NCI-H2107 (cell line): ENCODE data around the gene RBM18.

Experiments used
- DNase-seq: peaks from one replicate; lab custom pipeline; 2025; lab: John Stamatoyannopoulos, UW

The RBM18 gene

GRCh38 chr9:122264360-122265148, at the start of gene RBM18, which contains the start of gene MRRF:
RBM18 (minus strand) TSS chr9:122264840; CDS start chr9:122261492, 3,348 bp downstream.
MRRF (plus strand) TSS chr9:122264882; CDS start chr9:122270892, 6,010 bp downstream.
- DNase-seq, result peak; percentile 80

DNA sequence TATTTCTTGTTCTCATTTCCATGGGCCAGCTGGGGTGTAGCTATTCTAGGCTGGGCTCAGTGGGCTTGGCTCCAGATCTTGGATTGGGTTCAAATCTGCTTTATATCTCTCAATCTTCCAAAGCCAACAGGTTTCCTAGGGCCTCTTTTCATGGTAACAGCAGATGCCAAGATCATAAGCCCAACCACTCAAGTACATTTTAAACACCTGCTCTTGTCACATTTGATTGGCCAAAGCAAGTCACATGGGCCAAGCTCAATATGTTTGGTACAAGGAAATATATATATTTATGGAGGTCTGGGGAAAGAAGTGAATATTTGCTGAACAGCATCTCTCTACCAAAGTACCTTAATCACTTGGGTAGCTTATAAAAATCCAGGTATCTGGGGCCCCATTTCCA, 49.5 kb upstream of the RBM18 start:
- no peak for DNase-seq

- DNase-seq, result no peak
Measured at GRCh38 chr9:122309861-122310260, 45.2 kb upstream of the RBM18 start.

DNA sequence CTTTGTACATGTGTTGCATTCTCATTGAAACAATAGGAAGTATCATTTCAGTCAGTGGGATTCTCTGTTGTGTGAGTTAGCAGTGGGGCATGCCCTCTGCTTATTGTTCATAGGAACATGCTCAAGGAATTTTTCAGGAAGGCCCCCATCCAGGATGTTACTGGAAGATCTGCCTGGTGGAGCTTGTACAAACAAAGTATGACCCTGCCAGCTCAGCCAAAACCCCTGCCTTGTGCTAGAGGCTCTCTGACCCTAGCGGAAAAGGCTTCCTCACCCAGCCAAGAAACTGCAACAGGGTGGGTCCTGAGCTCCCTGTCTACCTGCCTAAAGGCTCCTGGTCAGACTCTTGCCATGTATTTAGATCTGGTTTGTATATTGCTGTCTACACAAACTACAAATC, 43.3 kb upstream of the RBM18 start:
- no peak for DNase-seq

DNA sequence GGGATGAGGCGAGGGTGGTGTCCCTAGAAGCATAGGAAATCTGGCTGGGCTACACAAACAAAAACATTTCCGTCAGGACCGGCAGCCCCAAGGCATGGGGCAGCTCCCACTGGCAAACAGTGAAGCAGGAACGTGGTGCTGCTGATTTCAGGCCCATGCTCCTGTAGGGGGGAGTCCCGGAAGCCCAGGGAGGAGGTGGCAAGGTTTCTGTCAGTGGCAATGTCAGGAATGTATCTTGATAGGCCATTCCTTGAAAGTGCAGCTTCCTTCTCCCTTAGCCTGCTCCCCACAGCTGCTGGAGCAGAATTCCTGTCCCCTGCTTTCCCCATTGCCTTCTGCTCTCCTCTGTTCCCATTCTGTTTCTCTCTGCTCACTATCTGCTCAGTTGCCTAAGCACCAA, 42.4 kb upstream of the RBM18 start:
- no peak for DNase-seq

GRCh38 chr9:122302237-122303093, 37.8 kb upstream of the RBM18 start:
- DNase-seq, result no peak

DNA sequence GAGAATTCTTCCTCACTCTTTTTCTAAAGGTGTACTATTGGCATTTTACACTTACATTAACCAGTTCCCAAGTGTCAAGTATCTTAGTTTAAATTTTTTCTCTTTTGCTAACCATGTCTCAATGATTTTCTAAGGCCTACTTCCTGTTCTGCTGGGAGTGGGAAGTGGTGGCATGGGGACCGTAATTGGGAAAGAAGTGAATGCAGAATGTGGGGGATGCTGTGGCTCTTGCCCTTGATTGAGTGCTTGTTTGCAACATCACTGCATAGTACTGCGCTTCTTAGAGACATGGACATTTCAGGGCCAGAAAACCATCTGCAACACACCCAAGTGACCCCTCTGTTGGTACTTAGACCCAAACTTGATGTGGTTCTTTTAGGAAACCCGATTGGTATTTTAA, 32.9 kb upstream of the RBM18 start:
- DNase-seq, result no peak

GRCh38 chr9:122294531-122294930, 29.9 kb upstream of the RBM18 start:
- no peak for DNase-seq

- no peak for DNase-seq
Measured at GRCh38 chr9:122291458-122291857, 26.8 kb upstream of the RBM18 start.

DNA sequence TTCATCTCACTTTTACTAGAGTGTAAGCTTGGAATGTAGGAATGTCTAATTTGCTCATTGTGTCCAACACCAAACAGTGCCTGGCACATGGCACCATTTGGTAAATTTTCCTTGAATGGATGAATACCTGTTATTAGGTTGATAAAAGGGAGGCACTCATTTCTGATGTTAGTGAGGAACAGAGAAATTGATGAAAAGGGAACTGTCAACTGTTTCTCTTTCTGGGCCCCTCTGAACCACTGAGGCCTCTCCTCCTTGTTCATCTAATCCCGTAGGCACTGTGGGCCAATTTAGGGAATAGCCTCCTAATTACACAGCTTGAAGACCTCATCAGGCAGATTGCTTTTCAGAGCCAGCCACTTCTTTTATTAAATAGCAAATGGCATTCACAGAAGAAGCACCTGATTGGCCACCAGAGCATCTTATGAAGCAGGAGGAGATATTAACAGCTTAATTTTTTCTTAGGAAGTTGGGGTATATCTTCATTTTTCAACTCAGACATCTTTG, 22.6 kb upstream of the RBM18 start:
- no peak for DNase-seq

DNA sequence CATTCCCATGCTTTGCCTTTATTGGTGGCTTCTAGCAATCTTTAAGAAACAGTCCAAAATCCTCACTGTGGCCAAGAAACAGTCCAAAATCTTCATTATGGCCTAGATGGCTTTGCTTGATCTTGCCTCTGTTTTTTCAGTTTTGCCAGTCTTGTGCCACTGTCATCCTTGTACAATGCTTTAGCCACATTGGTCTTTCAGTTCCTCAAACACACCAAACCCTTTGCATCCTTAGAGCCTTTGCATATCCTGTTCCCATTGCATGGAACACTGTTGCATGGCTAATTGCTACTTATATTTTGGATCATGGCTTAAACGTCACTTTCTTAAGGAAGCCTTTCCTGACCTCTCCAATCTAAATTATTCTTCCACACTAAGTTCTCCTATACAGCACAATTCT, 22.1 kb upstream of the RBM18 start:
- DNase-seq, result no peak

GRCh38 chr9:122281368-122281767, 16.7 kb upstream of the RBM18 start:
- DNase-seq, result no peak

- DNase-seq, result no peak
Measured at GRCh38 chr9:122277285-122277897, 12.8 kb upstream of the RBM18 start.

- DNase-seq, result no peak
Measured at GRCh38 chr9:122276096-122276495, 11.5 kb upstream of the RBM18 start.

DNA sequence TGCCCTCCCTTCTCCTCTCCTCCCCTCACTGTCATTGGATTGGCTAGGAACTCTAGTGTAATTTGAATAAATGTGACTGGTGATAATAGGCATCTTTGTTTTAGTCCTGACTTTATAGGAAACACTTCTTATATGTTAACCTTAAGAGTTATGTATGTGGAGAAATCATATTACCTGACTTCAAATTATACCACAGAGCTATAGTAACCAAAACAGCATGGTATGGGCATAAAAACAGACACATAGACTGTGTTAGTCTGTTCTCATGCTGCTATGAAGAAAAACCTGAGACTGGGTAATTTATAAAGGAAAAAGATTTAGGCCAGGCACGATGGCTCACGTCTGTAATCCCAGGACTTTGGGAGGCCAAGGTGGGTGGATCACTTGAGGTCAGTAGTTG, 9.4 kb upstream of the RBM18 start:
- no peak for DNase-seq

DNA sequence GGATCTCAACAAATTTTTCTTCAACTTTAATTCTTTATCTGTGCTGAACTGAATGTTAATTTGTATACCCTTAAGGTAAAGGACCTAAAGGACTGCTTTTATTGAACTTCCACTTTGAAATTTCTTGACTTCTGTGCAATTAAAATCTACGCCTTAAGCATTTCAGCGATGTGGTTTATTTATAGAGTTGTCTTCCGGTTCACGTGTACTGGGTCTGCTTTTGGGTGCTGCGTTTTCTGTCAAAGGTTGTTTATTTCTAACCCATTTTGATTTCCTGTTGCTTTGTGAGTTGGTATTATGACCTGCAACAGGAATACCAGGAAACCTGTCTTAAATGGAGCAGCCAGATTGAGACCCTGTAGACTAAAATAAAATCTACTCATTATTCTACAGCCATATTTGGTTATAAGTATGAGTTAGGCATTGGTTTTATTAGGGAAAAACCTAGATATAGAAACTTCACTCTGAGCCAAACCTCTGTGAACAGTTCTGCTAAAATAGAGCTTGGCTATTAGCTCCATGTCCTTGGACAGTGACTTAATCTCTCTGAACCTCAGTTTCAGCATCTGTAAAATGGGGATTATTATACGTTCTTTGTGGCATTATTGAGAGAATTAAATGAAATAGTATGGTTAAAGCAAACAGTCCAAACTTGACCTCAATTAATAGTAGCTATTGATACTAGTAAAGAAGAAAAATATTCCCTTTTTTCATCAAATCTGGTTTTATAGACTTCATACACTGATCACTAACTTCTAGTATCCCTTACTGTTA, 3.6 kb upstream of the RBM18 start:
- no peak for DNase-seq

- no peak for DNase-seq
Measured at GRCh38 chr9:122265149-122265915, 692 bp upstream of the RBM18 start.

GRCh38 chr9:122263699-122264349, 816 bp downstream of the RBM18 start:
- no peak for DNase-seq

DNA sequence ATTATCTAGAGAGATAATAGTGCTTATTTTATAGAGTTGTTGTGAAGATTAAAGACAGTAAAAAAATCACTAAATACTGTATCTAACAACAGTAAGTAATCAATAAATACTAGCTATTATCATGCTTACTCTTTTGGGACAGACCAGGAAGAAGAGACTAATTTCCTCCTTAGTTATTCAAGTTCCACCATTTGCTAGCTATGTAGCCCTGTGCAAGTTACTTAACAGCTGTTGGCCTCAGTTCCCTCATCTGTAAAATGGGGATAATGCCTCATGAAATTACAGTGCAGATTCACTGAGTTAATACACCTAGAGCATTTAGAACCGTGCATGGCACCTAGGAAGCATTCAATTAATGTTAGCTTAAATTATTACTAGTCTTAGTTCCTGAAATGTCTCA, 2.6 kb downstream of the RBM18 start:
- DNase-seq, result no peak

- peak; percentile 26 for DNase-seq
Measured at GRCh38 chr9:122261469-122261881, 3.2 kb downstream of the RBM18 start.
